Stimulated activated CD4-positive, alpha-beta T cell treated with anti-CD3 and anti-CD28 coated beads, Interleukin-15, amount 100 ng/mL, for 24 hours (primary cell): ENCODE results near the gene UROS.

Experiments
- DNase-seq: peaks from one replicate; pipeline ENCODE4 v3.0.0-alpha.2; 2020

UROS gene

GRCh38 chr10:125822878-125823662, at the start of gene UROS, which contains the start of gene BCCIP:
UROS (minus strand) TSS chr10:125823258; CDS start chr10:125816499, 6,759 bp downstream.
BCCIP (plus strand) TSS chr10:125823546; CDS start chr10:125823558, 12 bp downstream.
- DNase-seq: peak; percentile 92

- DNase-seq: no peak
These were observed 48.3 kb upstream of the UROS start for GRCh38 chr10:125871338-125871737.

GRCh38 chr10:125868372-125868975, 45.4 kb upstream of the UROS start:
- peak; percentile 23 for DNase-seq

- DNase-seq: no peak
These were observed 43.5 kb upstream of the UROS start for GRCh38 chr10:125866421-125867029.

- no peak for DNase-seq
These were observed 42.1 kb upstream of the UROS start for GRCh38 chr10:125865120-125865519.

GRCh38 chr10:125859128-125859817, 36.2 kb upstream of the UROS start:
- no peak for DNase-seq

- no peak for DNase-seq
These were observed 34.2 kb upstream of the UROS start for GRCh38 chr10:125857185-125857760.

GRCh38 chr10:125852487-125852886, 29.4 kb upstream of the UROS start:
- no peak for DNase-seq

- DNase-seq: no peak
These were observed 28.0 kb upstream of the UROS start for GRCh38 chr10:125850766-125851731.

GRCh38 chr10:125849448-125849847, 26.4 kb upstream of the UROS start:
- DNase-seq: no peak

GRCh38 chr10:125848857-125849256, 25.8 kb upstream of the UROS start:
- DNase-seq: no peak

GRCh38 chr10:125848371-125848770, 25.3 kb upstream of the UROS start:
- no peak for DNase-seq

GRCh38 chr10:125846894-125847293, 23.8 kb upstream of the UROS start:
- DNase-seq: no peak

GRCh38 chr10:125845617-125846016, 22.6 kb upstream of the UROS start:
- no peak for DNase-seq

- no peak for DNase-seq
These were observed 21.7 kb upstream of the UROS start for GRCh38 chr10:125844751-125845221.

GRCh38 chr10:125843603-125844329, 20.7 kb upstream of the UROS start:
- DNase-seq: no peak

- no peak for DNase-seq
These were observed 17.9 kb upstream of the UROS start for GRCh38 chr10:125840955-125841354.

- DNase-seq: no peak
These were observed 17.3 kb upstream of the UROS start for GRCh38 chr10:125840406-125840805.

GRCh38 chr10:125838802-125839575, 15.9 kb upstream of the UROS start:
- DNase-seq: no peak

GRCh38 chr10:125836746-125837145, 13.7 kb upstream of the UROS start:
- DNase-seq: no peak
